GM21576 (cell line): ENCODE measurements around the gene NAA10.
A peak's percentile ranks its signal among the peaks of the same experiment; 100 is the strongest.

Experiments used
- ATAC-seq: cut with Tn5 transposase; IDR thresholded peaks from one replicate; pipeline ENCODE4 v1.9.1; 2021; ENCODE audit warnings: mild to moderate bottlenecking, moderate library complexity; ENCODE audit not compliant: unreplicated experiment

Gene NAA10

DNA sequence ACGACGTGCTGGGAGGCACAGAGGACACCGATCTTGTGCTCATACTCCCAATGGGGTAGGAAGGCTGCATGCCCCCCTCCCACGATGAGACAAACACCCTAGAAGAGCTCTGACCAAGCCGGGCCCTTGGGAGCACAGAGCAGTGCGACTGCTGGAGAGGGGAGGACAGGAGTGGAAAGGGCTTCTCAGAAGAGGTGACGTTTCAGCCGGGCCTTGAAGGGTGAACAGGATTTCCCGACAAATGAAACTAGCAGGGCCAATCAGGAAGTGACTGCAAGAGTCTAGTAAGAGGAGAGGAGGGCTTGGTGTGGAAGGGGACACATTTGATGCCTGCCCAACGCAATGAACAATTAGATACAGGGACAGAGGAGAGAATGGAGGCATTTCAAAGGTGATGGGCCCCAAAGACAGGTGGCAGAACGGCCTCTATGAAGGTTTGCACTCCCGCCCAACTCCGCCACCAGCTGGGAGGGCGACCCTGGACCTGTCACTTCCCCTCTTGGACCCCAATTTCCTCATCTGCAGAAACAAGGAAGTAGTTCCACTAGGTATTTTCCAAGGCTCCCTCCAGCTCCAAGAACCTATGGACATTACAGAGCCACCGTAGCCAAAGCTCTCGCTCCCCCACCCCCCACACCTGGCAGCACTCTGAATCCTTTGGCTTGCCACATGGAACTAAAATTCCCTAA, 32.8 kb upstream of the NAA10 start:
- no peak for ATAC-seq

DNA sequence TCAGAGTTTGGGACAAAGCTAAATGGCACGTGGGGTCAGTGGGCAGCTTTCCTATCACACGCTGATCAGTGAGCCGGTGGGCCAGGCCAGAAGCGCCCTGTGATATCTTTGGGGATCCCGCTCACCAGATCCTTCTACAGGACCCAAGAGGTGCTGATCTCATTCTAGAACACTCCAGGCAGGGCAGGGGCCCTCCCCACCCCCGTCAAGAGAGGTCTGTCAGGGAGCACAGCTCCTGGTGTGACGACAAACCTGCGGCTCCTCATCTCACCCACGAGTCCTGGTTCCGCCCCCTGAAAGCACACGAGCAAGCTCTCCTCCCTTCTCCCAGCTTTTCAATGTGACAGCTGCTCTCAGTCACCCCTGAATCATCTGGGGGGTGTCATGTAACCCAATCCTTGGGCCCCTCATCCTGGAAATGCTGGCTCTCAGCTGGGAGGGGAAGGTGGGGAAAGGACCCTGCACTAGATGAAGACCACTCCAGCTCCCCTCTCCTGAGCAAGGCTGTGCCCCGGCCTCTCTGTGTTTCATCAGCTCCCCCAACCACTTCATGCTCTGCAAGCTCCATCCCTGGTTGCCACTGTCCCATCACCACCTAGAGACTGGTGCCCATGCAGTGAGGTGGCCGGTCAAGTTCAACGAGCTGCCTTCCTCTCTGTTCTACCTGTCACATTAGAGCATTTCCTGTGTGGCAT, 32.2 kb upstream of the NAA10 start:
- ATAC-seq: no peak

GRCh38 chrX:153966283-153966688, 31.4 kb upstream of the NAA10 start:
- no peak for ATAC-seq

GRCh38 chrX:153965406-153965805, 30.6 kb upstream of the NAA10 start:
- ATAC-seq: no peak

DNA sequence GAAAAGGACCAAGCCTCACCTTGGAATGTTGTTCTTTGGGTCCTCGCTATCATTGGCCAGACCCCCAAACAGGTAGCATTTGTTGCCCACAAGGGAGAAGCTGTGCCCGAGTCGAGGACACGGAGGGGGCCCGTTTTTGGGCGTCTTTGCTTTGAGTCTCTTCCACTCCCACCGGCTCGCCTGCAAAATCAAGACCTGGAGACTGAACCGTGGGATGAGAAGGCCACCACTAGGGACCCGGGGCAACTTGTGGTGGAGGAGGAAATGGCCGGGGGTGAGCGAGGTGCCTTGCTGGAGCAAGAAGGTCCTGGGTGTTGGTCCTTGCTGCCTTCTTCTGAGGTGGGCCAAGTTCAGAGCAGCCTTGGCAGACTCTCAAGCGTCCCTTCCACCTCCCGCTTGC, 29.3 kb upstream of the NAA10 start:
- ATAC-seq: no peak

- ATAC-seq: no peak
Observed at GRCh38 chrX:153963546-153963945, 28.7 kb upstream of the NAA10 start.

DNA sequence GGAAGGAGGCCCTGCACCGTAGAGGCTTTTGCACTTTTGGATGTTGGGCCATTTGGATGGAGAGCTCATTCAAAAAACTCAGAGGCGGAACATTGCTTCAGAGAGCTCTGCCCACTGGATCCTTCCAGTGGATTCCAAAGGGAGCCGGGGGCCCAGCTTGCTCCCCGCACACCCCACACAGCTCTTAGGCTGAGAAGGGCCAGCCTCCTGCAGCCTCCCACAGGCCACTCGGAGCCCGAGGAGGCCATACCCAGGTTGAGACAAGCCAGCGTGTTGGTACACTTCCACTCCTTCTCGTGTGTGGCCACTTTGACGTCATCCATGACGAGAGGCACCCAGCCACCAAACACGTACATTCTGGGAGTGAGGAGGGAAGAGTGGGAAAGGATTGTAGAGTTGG, 26.5 kb upstream of the NAA10 start:
- ATAC-seq: no peak

GRCh38 chrX:153960786-153961185, 25.9 kb upstream of the NAA10 start:
- no peak for ATAC-seq

DNA sequence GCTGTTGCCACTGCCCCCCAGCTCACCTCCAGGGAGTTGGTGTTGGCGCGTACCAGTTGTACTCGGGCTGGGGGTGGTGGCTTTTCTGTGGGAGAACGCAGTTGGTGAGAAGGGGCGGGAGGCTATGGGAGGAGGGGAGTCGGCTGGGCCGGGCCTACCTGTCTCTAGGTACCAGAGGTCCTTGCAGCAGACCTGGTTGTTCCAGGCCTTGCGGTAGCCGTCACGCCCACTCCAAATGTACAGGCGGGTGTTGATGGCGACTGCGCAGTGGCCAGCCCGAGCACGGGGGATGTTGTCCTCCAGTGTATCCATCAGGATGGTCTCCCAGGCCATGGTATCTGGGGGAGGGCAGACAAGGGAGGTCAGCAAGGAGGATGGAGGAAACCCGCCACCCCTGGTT, 25.2 kb upstream of the NAA10 start:
- no peak for ATAC-seq

DNA sequence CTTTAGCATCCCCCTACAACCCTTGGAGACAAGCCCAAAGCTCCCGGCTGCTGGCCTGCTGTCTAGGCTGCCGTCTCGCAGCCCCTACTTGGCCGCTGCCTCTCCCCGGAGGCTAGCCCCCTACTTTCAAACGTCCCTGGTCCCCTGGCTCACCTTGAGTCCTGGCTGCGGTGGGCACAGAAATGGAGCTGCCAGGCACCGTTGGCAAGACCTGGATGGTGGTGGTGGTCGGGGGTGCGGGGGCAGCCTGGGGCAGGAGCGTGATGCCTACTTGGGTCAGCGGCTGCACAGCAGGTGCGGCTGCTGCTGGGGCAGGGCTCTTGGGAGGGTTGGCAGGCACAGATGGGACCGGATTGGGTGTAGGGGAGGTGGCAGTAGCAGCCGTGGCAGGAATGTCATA, 24.8 kb upstream of the NAA10 start:
- ATAC-seq: no peak

DNA sequence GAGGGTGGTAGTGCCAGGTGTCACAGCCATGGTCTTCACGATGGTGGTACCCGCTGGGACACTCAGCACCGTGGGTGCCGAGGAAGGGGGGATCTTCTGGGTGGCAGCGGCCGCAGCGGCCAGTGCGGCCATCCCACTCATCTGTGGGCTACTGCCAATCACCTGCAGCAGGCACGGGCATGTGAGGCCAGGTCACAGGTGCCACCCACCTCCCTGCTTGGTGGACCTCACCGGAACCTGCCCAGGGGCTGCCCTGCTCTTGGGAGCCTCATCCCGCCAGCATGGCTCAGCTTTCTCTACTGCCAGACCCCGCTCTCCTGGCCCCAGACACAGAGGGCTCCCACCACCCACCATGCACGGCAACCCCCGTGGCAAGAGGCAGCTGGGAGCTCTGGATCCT, 23.8 kb upstream of the NAA10 start:
- ATAC-seq: no peak

DNA sequence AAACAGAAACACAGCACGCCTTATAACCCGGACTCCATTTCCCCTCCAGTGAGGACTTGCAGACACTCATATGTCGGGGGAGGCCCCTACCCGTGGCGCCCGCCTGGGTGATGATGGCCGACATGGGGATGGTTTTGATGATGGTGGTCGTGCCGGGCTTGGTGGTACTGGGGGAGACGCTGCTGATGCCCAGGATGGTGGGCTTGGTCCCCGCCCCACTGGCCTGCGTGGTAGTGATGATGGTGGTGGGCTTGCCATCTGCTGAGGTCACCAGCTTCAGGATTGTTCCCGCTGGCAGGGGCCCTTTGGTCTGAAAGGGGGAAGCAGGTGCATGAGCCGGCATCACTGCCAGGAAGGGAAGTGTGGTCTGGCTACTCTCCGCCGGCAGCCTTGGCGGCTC, 22.4 kb upstream of the NAA10 start:
- ATAC-seq: no peak

GRCh38 chrX:153956044-153956907, 21.4 kb upstream of the NAA10 start:
- no peak for ATAC-seq

DNA sequence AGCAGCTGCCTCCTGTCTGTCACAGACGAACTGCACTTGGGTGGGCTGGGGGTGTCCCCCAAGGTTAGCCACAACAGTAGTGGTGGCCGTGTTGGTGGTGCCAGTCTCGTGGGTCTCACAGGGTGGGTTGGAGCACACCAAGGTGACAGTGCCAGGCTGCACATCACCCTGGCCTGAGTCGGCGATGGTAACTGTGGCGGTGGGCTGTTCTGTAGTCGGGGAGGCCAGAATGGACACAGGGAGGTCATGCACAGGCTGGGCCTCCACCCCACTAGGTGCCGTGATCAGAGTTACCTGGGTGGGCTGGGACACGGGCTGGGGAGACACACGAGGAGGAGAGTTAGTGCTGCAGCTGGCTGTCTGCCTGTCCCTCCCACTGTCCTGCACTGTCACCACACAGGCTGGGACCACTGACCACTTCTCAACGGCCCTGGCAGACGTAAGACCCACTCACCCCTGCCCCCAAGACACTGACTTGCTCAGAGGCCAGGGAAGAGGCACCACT, 20.4 kb upstream of the NAA10 start:
- ATAC-seq: no peak

DNA sequence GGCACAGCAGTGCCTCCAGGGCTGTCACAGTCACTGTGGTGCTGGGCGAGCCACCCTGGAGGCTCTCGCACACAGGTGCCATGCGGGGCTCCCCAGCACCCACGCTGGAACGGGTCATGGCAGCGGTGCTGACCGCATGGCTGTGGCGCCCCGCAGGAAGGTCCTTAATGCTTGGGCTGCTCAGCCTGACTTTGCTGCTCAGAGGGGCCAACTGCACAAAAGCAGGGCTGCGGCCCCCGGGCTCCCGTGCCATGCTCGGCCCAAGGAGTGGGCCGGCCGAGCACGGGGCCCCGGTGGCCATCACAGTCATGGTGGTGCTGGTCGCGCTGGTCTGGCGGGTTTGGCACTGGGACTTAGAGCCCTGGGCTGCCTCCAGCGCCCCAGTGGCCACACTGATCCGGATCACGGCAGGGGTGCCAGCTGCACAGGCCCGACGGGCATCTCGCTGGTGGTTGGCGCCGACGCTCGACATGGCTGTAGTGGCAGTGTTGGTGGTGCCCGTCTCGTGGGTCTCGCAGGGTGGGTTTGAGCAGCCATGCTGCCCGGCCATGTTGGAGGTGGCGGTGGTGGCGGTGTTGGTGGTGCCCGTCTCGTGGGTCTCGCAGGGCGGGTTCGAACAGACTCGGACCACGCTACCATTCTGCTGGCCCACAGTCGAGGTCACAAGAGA, 19.9 kb upstream of the NAA10 start:
- ATAC-seq: no peak

DNA sequence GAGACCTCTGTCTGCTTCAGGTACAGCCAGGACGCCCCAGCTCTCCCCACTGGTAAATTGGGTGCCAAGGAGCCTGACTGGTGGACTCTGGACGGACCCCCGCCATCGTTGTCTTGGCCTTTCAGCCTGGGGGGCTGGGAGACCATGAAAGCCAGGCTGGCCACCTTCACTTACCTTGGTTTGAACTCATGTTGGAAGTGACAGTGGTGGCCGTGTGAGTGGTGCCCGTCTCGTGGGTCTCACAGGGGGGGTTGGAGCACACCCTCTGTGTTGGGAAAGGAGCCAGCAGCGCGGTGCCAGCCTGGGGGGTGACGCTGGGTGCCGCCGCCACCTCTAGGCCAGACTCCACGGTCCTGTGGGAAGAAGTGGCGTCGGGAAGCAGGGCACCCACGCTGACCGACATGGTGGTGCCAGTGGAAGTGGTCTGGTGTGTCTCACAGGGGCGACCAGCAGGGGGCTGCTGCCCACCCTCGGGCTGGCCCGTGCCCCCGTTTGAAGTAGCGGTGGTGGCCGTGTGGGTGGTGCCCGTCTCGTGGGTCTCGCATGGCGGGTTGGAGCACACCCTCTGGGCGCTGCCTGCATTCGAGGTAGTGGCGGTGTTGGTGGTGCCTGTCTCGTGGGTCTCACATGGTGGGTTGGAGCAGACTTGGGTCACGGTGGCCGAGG, 19.2 kb upstream of the NAA10 start:
- no peak for ATAC-seq

DNA sequence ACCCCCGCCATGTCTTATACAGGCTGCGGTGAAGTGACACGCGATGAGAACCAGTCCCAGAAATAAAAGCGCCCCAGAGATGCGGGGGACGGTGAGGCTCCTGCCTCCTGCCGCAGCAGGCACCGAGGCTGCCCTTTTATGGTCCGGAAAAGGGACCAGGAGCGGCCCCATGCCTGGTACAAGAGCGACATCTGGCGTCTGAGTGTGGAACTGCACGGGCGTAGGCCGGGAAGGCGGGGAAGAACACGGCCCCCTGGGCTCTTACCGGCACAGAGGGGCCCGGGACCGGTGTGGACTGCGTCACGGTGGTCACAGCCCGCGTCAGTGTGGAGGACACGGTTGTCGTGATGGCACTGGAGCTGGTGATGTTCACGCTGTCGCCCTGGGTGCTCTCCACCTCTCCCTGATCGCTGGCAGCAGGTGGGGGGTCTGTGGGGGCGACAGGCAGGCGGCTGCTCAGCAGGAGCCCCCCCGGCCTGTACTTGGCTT, 18.5 kb upstream of the NAA10 start:
- ATAC-seq: peak; percentile 64

DNA sequence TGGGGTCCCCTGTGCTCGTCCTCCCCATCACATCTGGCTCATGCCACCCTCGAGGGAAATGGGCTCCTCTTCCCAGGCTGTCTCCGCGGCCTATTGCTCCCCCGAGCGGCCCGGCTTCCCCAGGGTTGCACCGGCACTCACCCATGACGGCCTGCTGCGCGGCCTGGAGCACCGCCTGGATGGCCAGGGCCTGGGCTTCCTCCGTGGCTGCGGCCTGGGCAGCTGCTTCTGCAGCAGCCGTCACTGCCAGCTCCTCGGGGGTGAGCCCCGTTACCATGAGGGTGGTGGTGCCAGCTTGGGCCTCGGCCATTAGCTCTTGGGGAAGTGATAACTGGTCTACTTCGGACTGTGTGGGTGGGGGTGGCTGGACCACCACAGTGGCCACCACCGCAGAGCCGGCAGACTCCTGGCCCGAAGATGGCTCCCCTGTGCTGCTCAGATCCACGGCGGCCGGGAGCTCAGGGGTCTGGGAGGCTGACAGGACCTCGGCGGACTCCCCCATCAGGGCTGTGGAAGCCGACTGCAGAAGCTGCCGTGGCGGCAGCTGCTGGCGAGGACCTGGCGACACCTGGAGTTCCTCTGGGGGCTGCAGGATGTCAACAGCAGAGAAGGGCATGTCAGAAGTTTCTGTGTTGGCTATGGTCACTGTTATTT, 17.7 kb upstream of the NAA10 start:
- no peak for ATAC-seq

DNA sequence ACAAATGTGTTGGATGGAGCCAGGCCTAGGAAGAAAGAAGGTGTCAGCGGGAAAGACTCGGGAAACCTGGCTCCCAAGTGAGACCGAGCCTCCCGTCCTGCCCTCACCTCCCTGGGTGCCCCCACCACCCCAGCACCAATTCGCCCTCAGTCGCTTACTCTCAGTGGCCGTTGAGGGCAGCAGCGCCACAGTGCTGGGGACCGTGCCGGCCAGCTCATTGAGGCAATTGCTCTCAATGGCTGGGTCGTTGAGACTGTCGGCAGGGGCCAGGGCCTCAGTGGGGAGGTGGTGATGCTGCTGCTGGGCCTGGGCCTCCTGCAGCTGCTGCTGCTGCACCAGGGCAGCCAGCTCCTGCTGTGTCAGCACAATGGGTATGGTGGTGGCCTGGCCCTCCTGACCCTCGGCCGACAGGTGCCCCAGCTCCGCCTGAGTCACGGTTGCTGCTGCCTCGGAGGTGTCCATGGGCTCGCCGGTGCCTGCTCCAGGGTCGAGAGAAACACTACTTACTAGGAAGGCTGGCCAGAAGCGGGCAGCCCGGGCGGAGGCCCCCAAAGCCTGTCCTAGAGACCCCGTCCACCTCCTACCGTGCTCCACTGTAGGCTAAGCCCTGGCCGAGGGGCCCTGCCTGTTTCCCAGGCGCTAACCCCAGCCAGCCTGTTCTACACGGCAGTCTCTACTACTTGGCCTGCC, 17.0 kb upstream of the NAA10 start:
- no peak for ATAC-seq
